SK-N-SH (cell line): ENCODE measurements around the gene TTC7B. TPM values are rescaled to one million over a fixed set of nuclear protein-coding genes. Genes with fewer than 3 reads are reported as not detected.
A peak's percentile ranks its signal among the peaks of the same experiment; 100 is the strongest.

Source experiments
- CTCF ChIA-PET: fragments of 300-600, 350-600 bp; formaldehyde crosslinking; extraction: SDS; loops from one replicate; lab custom pipeline; 2021; lab: Yijun Ruan, JAX
- POLR2A ChIA-PET: fragments of 350-600 bp; sonication (Branson Sonifier 250); formaldehyde crosslinking; extraction: SDS; loops from one replicate; lab custom pipeline; 2020; ENCODE audit warnings: antibody characterized with exemption, inconsistent platforms; lab: Yijun Ruan, JAX
- DNase-seq: peaks from one replicate; pipeline ENCODE4 v3.0.0; 2012
- H2AFZ ChIP-seq: fragments of 200-600 bp; sonication (generic); 2 replicates; pipeline ENCODE4 v1.8.1; 2016; ENCODE audit warnings: antibody characterized with exemption, mild to moderate bottlenecking, low read depth
- H3F3A ChIP-seq: fragments of 200-600 bp; sonication (generic); replicated peaks from 2 replicates; pipeline ENCODE3; 2016; ENCODE audit warnings: antibody characterized with exemption, mild to moderate bottlenecking; ENCODE audit not compliant: insufficient read depth
- H3K27ac ChIP-seq, 2 experiments: fragments of 200-500 bp in 1 of 2; fragments of 200-600 bp in 1 of 2; sonication (Bioruptor generic) in 1 of 2; sonication (generic), shearing (Covaris generic) in 1 of 2; 2 replicates each; pipeline versions ENCODE4 v1.5.1 to v1.6.1; 2014 to 2016; ENCODE audit warnings: low read depth in 2 of 2, inconsistent platforms in 1 of 2, low read length in 1 of 2, mild to moderate bottlenecking in 1 of 2, mixed read lengths in 1 of 2
- H3K27me3 ChIP-seq: fragments of 200-600 bp; sonication (generic), shearing (Covaris generic); 2 replicates; pipeline ENCODE4 v1.6.1; 2016; ENCODE audit warnings: mixed run types; ENCODE audit not compliant: insufficient read depth
- H3K36me3 ChIP-seq, 2 experiments: fragments of 200-500 bp in 1 of 2; fragments of 200-600 bp in 1 of 2; sonication (Bioruptor generic) in 1 of 2; sonication (generic) in 1 of 2; replicated peaks in 1 of 2; 2 replicates each; pipeline versions ENCODE3 to v1.5.1; 2014 to 2016; ENCODE audit warnings: low read length in 1 of 2, mild to moderate bottlenecking in 1 of 2; ENCODE audit not compliant: insufficient read depth in 2 of 2, control insufficient read depth in 1 of 2
- H3K4me1 ChIP-seq, 2 experiments: fragments of 200-500 bp in 1 of 2; fragments of 200-600 bp in 1 of 2; sonication (Bioruptor generic) in 1 of 2; sonication (generic), shearing (Covaris generic) in 1 of 2; 2 replicates each; pipeline versions ENCODE4 v1.5.1 to v1.6.1; 2014 to 2016; ENCODE audit warnings: low read depth in 1 of 2, low read length in 1 of 2, mixed run types in 1 of 2; ENCODE audit not compliant: insufficient read depth in 2 of 2, control insufficient read depth in 1 of 2
- H3K4me2 ChIP-seq: fragments of 200-600 bp; sonication (generic), shearing (Covaris generic); 2 replicates; pipeline ENCODE4 v1.6.1; 2017; ENCODE audit warnings: mixed run types
- H3K4me3 ChIP-seq, 2 experiments: fragments of 200-500 bp in 1 of 2; fragments of 200-600 bp in 1 of 2; sonication (Bioruptor generic) in 1 of 2; sonication (generic), shearing (Covaris generic) in 1 of 2; 2 replicates each; pipeline versions ENCODE4 v1.5.1 to v1.8.1; 2014 to 2016; ENCODE audit warnings: low read depth in 2 of 2, inconsistent platforms in 1 of 2, low read length in 1 of 2, mild to moderate bottlenecking in 1 of 2, mixed read lengths in 1 of 2, moderate library complexity in 1 of 2
- H3K79me2 ChIP-seq: fragments of 200-600 bp; sonication (generic); 2 replicates; pipeline ENCODE4 v1.8.1; 2017; ENCODE audit warnings: mild to moderate bottlenecking; ENCODE audit not compliant: insufficient read depth
- H3K9ac ChIP-seq: fragments of 200-600 bp; sonication (generic); 2 replicates; pipeline ENCODE4 v1.6.1; 2017; ENCODE audit warnings: mixed run types
- H3K9me2 ChIP-seq: fragments of 200-600 bp; sonication (generic); 2 replicates; pipeline ENCODE4 v1.6.1; 2017; ENCODE audit warnings: mixed run types
- H3K9me3 ChIP-seq: fragments of 200-600 bp; sonication (generic); 2 replicates; pipeline ENCODE4 v1.6.1; 2017; ENCODE audit warnings: mixed run types, mild to moderate bottlenecking, moderate library complexity
- H4K20me1 ChIP-seq: fragments of 200-600 bp; sonication (generic); 2 replicates; pipeline ENCODE4 v1.6.1; 2017; ENCODE audit warnings: mild to moderate bottlenecking, mixed run types; ENCODE audit not compliant: insufficient read depth
- CHD2 ChIP-seq: fragments of 150-350 bp; IDR thresholded peaks from 2 replicates; pipeline ENCODE4 v1.6.1; 2018; ENCODE audit warnings: low read length; ENCODE audit not compliant: partially characterized antibody
- CTCF ChIP-seq: fragments of 200-600 bp; sonication (generic); IDR thresholded peaks from 2 replicates; pipeline ENCODE4 v1.6.1; 2017; ENCODE audit warnings: antibody characterized with exemption, mild to moderate bottlenecking, moderate library complexity
- FOSL2 ChIP-seq: IDR thresholded peaks from 2 replicates; pipeline ENCODE4 v1.4.0; 2012; ENCODE audit warnings: low read depth, mild to moderate bottlenecking, moderate library complexity, borderline replicate concordance
- FOXM1 ChIP-seq: IDR thresholded peaks from 2 replicates; pipeline ENCODE4 v1.4.0; 2012; ENCODE audit warnings: low read depth, mild to moderate bottlenecking
- JUND ChIP-seq: IDR thresholded peaks from 2 replicates; pipeline ENCODE4 v1.4.0; 2012
- MEF2A ChIP-seq: IDR thresholded peaks from 2 replicates; pipeline ENCODE4 v1.4.0; 2012; ENCODE audit warnings: low read depth, borderline replicate concordance
- NFIC ChIP-seq: IDR thresholded peaks from 2 replicates; pipeline ENCODE4 v1.4.0; 2012; ENCODE audit warnings: borderline replicate concordance
- RCOR1 ChIP-seq: fragments of 150-350 bp; IDR thresholded peaks from 2 replicates; pipeline ENCODE4 v1.6.1; 2017; ENCODE audit warnings: antibody characterized with exemption, low read length
- REST ChIP-seq: IDR thresholded peaks from 2 replicates; pipeline ENCODE4 v1.6.1; 2012; ENCODE audit warnings: mild to moderate bottlenecking, low read depth, low read length, moderate library complexity
- TEAD4 ChIP-seq: IDR thresholded peaks from 2 replicates; pipeline ENCODE4 v1.4.0; 2012; ENCODE audit warnings: mild to moderate bottlenecking, borderline replicate concordance; ENCODE audit not compliant: insufficient read depth
- YY1 ChIP-seq: IDR thresholded peaks from 2 replicates; pipeline ENCODE4 v1.4.0; 2012; ENCODE audit warnings: low read depth, mild to moderate bottlenecking
- WGBS: methylation state at CpG from one replicate; pipeline ENCODE4 v1.1.6; 2017; ENCODE audit warnings: low lambda C conversion rate; 5-methylcytosine and 5-hydroxymethylcytosine counted together
- polyA plus RNA-seq, 3 experiments: library from polyadenylated mRNA; depleted of rRNA; stranded (reverse); fragments of >200 nt; gene quantifications; 2 replicates each; pipeline ENCODE4 v1.2.3, GENCODE V29; 2012

The TTC7B gene
- polyA plus RNA-seq, 1 of the 3 experiments (the other 2 are of a cell fraction) = 43.1 TPM

GRCh38 chr14:90604356-90604755, 211.9 kb downstream of the TTC7B start (continued):
- no peak for TF ChIP-seq REST
- TF ChIP-seq, all 33 proteins: peak for 11

- H3K27ac ChIP-seq = peak overlapping the region; percentile 26 to 96; a peak in 3 of 4 replicates
- no peak overlapping the region for H2AFZ ChIP-seq
- no peaks in the 10 kb centered on the region for H3K36me3 ChIP-seq
- H3F3A ChIP-seq = no peaks in the 10 kb centered on the region
- no peaks in the 10 kb centered on the region for H3K79me2 ChIP-seq
- H3K4me1 ChIP-seq = peaks cover 11 to 24% of the 10 kb centered on the region in 2 experiments; a peak in 3 of 4 replicates
- no peaks in the 10 kb centered on the region for H3K9me3 ChIP-seq
- no peak for TF ChIP-seq CHD2
- no peak for TF ChIP-seq MEF2A
- no peak for TF ChIP-seq YY1
- no peak for TF ChIP-seq NFIC
- no peak for TF ChIP-seq REST
- TF ChIP-seq JUND = no peak
- no peak for TF ChIP-seq TEAD4
- TF ChIP-seq RCOR1 = no peak
- TF ChIP-seq FOSL2 = no peak
- no peak for TF ChIP-seq CTCF
- no peak for TF ChIP-seq FOXM1
- no peaks in the 10 kb centered on the region for H4K20me1 ChIP-seq
- no peak overlapping the region for H3K9ac ChIP-seq
- CTCF ChIA-PET = interaction anchor here (0.9 kb wide), 1 partner anchor 80 kb away, joined by 4 read pairs; no protein-coding TSS in a partner anchor
- no peaks in the 10 kb centered on the region for H3K27me3 ChIP-seq
- no peaks in the 10 kb centered on the region for H3K9me2 ChIP-seq
- WGBS = 86% methylated on average over 3 of the region's 3 CpGs
- POLR2A ChIA-PET = no interaction called here
- no peak for DNase-seq
- H3K4me3 ChIP-seq = no peak overlapping the region
- H3K4me2 ChIP-seq = peak overlapping the region; percentile 10; the same call in 1 of the 2 replicates
These were observed 212.4 kb downstream of the TTC7B start for GRCh38 chr14:90603841-90604240.
